ENCODE measurements around the gene UVSSA. TPM values are rescaled to one million over a fixed set of nuclear protein-coding genes. Genes with fewer than 3 reads are reported as not detected.

The UVSSA gene, protein sequence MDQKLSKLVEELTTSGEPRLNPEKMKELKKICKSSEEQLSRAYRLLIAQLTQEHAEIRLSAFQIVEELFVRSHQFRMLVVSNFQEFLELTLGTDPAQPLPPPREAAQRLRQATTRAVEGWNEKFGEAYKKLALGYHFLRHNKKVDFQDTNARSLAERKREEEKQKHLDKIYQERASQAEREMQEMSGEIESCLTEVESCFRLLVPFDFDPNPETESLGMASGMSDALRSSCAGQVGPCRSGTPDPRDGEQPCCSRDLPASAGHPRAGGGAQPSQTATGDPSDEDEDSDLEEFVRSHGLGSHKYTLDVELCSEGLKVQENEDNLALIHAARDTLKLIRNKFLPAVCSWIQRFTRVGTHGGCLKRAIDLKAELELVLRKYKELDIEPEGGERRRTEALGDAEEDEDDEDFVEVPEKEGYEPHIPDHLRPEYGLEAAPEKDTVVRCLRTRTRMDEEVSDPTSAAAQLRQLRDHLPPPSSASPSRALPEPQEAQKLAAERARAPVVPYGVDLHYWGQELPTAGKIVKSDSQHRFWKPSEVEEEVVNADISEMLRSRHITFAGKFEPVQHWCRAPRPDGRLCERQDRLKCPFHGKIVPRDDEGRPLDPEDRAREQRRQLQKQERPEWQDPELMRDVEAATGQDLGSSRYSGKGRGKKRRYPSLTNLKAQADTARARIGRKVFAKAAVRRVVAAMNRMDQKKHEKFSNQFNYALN
- 14.5 TPM for total RNA-seq

DNA sequence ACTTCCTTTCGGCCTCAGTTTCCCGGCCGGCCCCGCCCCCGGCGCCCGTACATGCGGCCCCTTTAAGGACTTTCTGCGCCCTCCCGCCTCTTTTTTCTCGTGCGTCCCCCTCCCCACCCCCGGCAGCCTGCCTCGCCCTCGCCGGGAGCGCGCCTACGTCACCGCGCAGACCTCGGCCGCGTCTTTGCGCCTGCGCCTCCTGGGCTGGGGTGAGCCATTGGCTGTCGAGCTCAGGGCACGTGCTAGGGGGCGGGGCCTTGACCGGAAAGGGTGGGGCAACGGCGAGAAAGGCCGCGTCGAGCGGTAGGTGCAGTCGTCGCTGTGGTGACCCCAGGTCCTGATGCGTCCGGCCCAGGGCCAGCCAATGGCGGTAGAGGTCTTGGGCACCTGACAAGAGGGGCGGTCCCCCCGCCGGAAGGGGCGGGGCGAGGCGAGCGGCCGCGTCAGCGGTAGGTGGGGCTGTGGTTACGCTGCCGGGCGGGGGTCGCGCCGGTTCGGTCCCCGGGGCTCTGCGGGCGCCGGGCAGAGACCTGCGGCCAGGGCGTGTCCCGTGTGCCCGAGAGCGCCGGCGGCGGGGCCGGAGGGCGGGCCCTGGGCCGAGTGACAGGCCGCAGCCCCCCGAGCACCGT, at the start of gene UVSSA:
TSS of gene UVSSA (plus strand) at position 428 of the 629 bp plus-strand sequence. CDS start 884 bp downstream, outside the sequence.

DNA sequence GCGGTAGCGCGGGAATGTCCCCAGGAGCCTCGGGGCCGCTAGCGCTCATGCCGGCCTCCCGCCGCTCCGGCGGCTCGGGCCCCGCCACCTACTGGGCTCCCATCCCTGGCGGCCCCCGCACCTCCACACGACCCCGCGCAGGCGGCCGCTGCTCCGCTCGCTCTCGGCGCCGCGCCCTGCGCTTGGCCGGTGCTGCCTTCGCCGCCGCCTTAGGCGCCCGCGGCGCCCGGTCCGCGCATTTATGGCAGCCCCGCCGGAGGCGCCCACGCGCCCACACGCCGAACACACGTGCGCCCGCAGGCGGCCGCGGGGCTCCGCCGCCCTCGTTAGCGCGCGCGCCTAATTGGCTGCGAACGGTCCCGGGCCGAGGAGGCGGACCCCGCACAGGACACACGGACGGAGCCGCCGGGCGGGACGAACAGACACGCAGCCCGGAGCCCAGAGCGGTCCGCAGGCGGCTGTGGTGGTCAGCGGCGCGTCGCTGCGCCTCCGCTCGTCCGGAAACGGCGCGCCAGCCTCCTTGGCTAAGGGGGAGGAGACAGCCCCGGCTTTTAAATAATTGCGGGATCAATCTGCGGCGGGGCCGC, 59.5 kb downstream of the UVSSA start, which contains the start of gene NKX1-1:
TSS of gene NKX1-1 (minus strand) at position 49 of the 587 bp plus-strand sequence. CDS start at position 49, 0 bp downstream.

Other genes starting within 250 kb of the UVSSA start
- gene RNF212, start 233.6 kb upstream of the UVSSA start, total RNA-seq = 9.6 TPM
- gene SPON2, start 174.6 kb upstream of the UVSSA start, total RNA-seq = 49.7 TPM
- 175 TPM for gene CTBP1, start 98.1 kb upstream of the UVSSA start, total RNA-seq
- 99.0 TPM for gene MAEA, start 57.3 kb upstream of the UVSSA start, total RNA-seq
- not detected for gene NKX1-1, start 59.2 kb downstream of the UVSSA start, total RNA-seq